HG02943 (cell line): ENCODE measurements around the gene TAOK3.

Experiments
- ATAC-seq: cut with Tn5 transposase; IDR thresholded peaks from one replicate; pipeline ENCODE4 v1.9.1; 2021; ENCODE audit warnings: mild to moderate bottlenecking, low read depth, moderate library complexity; ENCODE audit not compliant: unreplicated experiment

Gene TAOK3

DNA sequence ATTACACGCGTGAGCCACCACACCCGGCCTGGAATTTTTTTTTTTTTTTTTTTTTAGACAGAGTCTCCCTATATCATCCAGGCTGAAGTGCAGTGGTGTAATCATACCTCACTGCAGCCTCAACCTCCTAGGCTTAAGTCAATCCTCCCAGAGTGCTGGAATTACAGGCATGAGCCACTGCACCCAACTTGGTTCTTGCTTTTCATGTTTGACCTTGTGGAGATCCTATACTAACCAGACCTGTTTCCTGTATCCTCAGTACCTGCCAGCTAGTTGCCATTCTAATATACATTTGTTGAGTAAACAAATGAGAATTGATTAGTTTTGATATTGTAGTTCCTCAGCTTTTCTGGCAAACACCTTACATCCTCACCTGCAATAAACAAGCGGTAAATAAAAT is 265.7 kb downstream of the TAOK3 start:
- no peak for ATAC-seq

DNA sequence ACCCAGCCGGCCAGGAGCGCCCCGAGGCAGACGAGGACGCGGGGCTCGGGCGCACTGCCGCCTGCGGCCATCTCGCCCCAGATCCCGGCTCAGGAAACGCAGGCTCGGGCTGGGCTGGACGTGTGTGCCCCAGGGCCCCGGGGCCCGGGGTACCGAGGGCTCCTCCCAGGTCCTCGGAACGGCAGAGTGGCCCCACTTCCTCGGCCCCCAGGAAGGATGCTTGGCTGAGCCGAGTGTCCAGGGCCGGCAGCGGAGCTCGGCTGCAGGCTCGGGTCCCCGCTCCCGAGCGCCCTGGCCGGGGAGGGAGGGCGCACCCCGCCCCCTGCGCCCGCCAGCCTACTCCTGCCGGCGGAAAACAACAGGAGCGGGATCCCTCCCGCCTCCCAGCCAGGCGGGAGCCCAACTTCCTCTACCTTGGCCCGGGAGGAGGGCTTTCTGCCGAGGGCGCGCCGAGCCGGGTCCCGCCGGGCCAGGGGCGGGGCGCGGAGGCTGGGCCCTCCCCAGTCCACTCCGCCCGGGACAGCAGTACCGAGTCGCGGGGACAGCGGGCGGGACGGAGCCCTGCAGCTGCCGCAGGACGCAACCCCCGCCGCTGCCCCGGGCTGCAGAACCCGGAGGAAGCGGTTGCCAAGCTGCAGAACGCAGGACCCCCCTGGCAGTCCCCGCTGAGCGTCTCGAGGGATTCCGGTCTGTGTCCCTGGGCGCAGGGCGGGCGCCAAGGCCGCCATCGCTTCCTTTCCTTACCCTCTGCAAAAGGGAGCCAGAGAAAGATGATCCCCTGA is 268.9 kb downstream of the TAOK3 start, which contains the start of gene VSIG10:
Gene VSIG10 (minus strand): TSS at position 411 of the 782 bp plus-strand sequence. CDS start 340 bp downstream, at position 71.
- ATAC-seq, result no peak

- no peak for ATAC-seq
Measured at GRCh38 chr12:118103201-118103600, 269.5 kb downstream of the TAOK3 start.

GRCh38 chr12:118102609-118103008 is 270.1 kb downstream of the TAOK3 start:
- no peak for ATAC-seq

- no peak for ATAC-seq
Measured at GRCh38 chr12:118102070-118102469, 270.6 kb downstream of the TAOK3 start.

DNA sequence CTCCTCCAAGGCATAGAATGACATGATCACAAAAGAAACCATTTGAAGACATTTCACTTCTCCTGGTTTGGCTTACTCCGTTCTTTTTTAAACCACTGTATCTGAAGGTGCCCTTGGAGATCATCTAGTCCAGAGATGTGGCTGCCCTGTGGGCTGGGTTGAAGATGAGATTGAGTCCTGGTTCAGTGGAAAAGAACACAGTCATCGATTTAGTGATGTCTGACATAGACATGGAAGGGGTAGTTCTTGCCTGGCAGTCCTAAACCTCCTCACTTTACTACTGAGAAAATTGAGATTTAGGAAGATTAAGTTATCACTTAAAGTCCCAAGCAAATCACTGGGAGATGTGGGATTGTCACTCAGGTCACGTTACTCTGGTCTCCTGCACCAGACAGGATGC is 271.7 kb downstream of the TAOK3 start:
- ATAC-seq, result no peak
